PC-9 (cell line): ENCODE results near the gene ERC1. TPM values are rescaled to one million over a fixed set of nuclear protein-coding genes. Genes with fewer than 3 reads are reported as not detected.

Source experiments
- BruUV-seq: library from RNA; stranded (reverse); fragments of 400-500 nt; replicated peaks from 2 replicates; lab custom pipeline; 2021; lab: Mats Ljungman, UMichigan
- CTCF ChIA-PET: fragments of 300-600 bp; sonication (Branson Sonifier 250); formaldehyde crosslinking; loops from one replicate; lab custom pipeline; 2022; ENCODE audit warnings: antibody characterized with exemption; lab: Charles Lee
- POLR2A ChIA-PET: fragments of 300-600 bp; sonication (Branson Sonifier 250); formaldehyde crosslinking; loops from one replicate; lab custom pipeline; 2022; ENCODE audit warnings: antibody characterized with exemption; ENCODE audit not compliant: unreplicated experiment; lab: Charles Lee
- DNase-seq, 2 experiments: peaks; one replicate each; pipeline versions ENCODE4 v3.0.0 to v3.0.0-alpha.2; 2015 to 2022; ENCODE audit warnings: mixed read lengths in 1 of 2
- H2AFZ ChIP-seq: fragments of 200-600 bp; sonication (generic); 2 replicates; pipeline ENCODE4 v1.8.1; 2017; ENCODE audit warnings: antibody characterized with exemption
- H3F3A ChIP-seq: fragments of 200-600 bp; sonication (generic); 2 replicates; pipeline ENCODE4 v1.8.1; 2017; ENCODE audit warnings: antibody characterized with exemption, mild to moderate bottlenecking, low read depth; ENCODE audit not compliant: insufficient read depth
- H3K27ac ChIP-seq: fragments of 200-600 bp; sonication (generic); 2 replicates; pipeline ENCODE4 v1.6.1; 2016; ENCODE audit warnings: mixed run types
- H3K27me3 ChIP-seq: fragments of 200-600 bp; sonication (generic); 2 replicates; pipeline ENCODE4 v1.6.1; 2016; ENCODE audit warnings: low read depth, mixed run types; ENCODE audit not compliant: insufficient read depth
- H3K36me3 ChIP-seq: fragments of 200-600 bp; sonication (generic); 2 replicates; pipeline ENCODE4 v1.6.1; 2016; ENCODE audit warnings: low read depth, mixed run types
- H3K4me1 ChIP-seq: fragments of 200-600 bp; sonication (generic); replicated peaks from 2 replicates; pipeline ENCODE4 v1.6.1; 2016; ENCODE audit warnings: mixed run types; ENCODE audit not compliant: insufficient read depth
- H3K4me2 ChIP-seq: fragments of 200-600 bp; sonication (generic); 2 replicates; pipeline ENCODE4 v1.6.1; 2017; ENCODE audit warnings: mixed run types
- H3K4me3 ChIP-seq: fragments of 200-600 bp; sonication (generic); 2 replicates; pipeline ENCODE4 v1.6.1; 2016; ENCODE audit warnings: mixed run types
- H3K79me2 ChIP-seq: fragments of 200-600 bp; sonication (generic); 2 replicates; pipeline ENCODE4 v1.6.1; 2017; ENCODE audit warnings: low read depth, mixed run types
- H3K9me2 ChIP-seq: fragments of 200-600 bp; sonication (generic); 2 replicates; pipeline ENCODE4 v1.8.1; 2017; ENCODE audit warnings: mild to moderate bottlenecking; ENCODE audit not compliant: insufficient read depth
- H3K9me3 ChIP-seq: fragments of 200-600 bp; sonication (generic); 2 replicates; pipeline ENCODE4 v1.8.1; 2016; ENCODE audit warnings: low read depth; ENCODE audit not compliant: insufficient read depth
- H4K20me1 ChIP-seq: fragments of 200-600 bp; sonication (generic); 2 replicates; pipeline ENCODE4 v1.8.1; 2017; ENCODE audit not compliant: insufficient read depth
- CTCF ChIP-seq: fragments of 200-600 bp; sonication (generic); conservative IDR thresholded peaks from 2 replicates; pipeline ENCODE4 v1.6.1; 2017; ENCODE audit warnings: mixed run types, antibody characterized with exemption, mild to moderate bottlenecking, moderate library complexity
- EZH2 ChIP-seq: fragments of 200-600 bp; sonication (generic); IDR thresholded peaks from 2 replicates; pipeline ENCODE4 v1.8.0; 2017; ENCODE audit warnings: antibody characterized with exemption, low read depth
- intact Hi-C: fragments of 100-400 bp; cut with micrococcal nuclease; formaldehyde crosslinking; loops from one replicate; pipeline ENCODE4 v1.10.0; 2022; ENCODE audit not compliant: unreplicated experiment
- total RNA-seq: library from RNA; stranded (reverse); gene quantifications from 2 replicates; pipeline ENCODE4 v1.2.3, GENCODE V29; 2021

ERC1 gene
- total RNA-seq, 1 experiment from 2014 or later: 52.0 TPM

- intact Hi-C loops: no loop called here
- BruUV-seq: no TSS peak
- no peaks in the 10 kb centered on the region for H3K9me3 ChIP-seq
- H3K4me1 ChIP-seq: no peaks in the 10 kb centered on the region
- H3K9me2 ChIP-seq: no peaks in the 10 kb centered on the region; the same call in 1 of the 2 replicates
- H4K20me1 ChIP-seq: no peaks in the 10 kb centered on the region
- ChIA-PET CTCF (no interaction called here), POLR2A (no interaction called here)
- H3K4me2 ChIP-seq: no peak overlapping the region
- no peak for DNase-seq
- H3K36me3 ChIP-seq: no peaks in the 10 kb centered on the region
- no peaks in the 10 kb centered on the region for H3K79me2 ChIP-seq
- H3F3A ChIP-seq: no peaks in the 10 kb centered on the region
- H2AFZ ChIP-seq: no peak overlapping the region
- TF ChIP-seq CTCF: no peak
- TF ChIP-seq EZH2: no peak
- no peak overlapping the region for H3K4me3 ChIP-seq
- no peak overlapping the region for H3K27ac ChIP-seq
- no peaks in the 10 kb centered on the region for H3K27me3 ChIP-seq
Measured at GRCh38 chr12:1377681-1378080, 386.7 kb downstream of the ERC1 start.

- H3K4me2 ChIP-seq: no peak overlapping the region
- no peak overlapping the region for H3K4me3 ChIP-seq
- H3K36me3 ChIP-seq: no peaks in the 10 kb centered on the region
- H3K9me3 ChIP-seq: no peaks in the 10 kb centered on the region
- H3K9me2 ChIP-seq: no peaks in the 10 kb centered on the region; the same call in 1 of the 2 replicates
- DNase-seq: no peak
- intact Hi-C loops: no loop called here
- H3K4me1 ChIP-seq: no peaks in the 10 kb centered on the region
- no peaks in the 10 kb centered on the region for H3K27me3 ChIP-seq
- H2AFZ ChIP-seq: no peak overlapping the region
- no peak overlapping the region for H3K27ac ChIP-seq
- H4K20me1 ChIP-seq: no peaks in the 10 kb centered on the region
- CTCF ChIA-PET: no interaction called here
- no TSS peak for BruUV-seq
- TF ChIP-seq EZH2 (no peak), CTCF (no peak)
- POLR2A ChIA-PET: no interaction called here
- H3K79me2 ChIP-seq: no peaks in the 10 kb centered on the region
- H3F3A ChIP-seq: no peaks in the 10 kb centered on the region
Measured at GRCh38 chr12:1380171-1380851, 389.3 kb downstream of the ERC1 start.

GRCh38 chr12:1382151-1382550 lies 391.1 kb downstream of the ERC1 start:
- BruUV-seq: no TSS peak
- Histone ChIP-seq H3K79me2 (no peaks in the 10 kb centered on the region), H3K9me2 (no peaks in the 10 kb centered on the region; the same call in 1 of the 2 replicates), H3K9me3 (no peaks in the 10 kb centered on the region), H3K4me2 (no peak overlapping the region), H3K36me3 (no peaks in the 10 kb centered on the region), H2AFZ (no peak overlapping the region), H3F3A (no peaks in the 10 kb centered on the region), H3K4me3 (no peak overlapping the region), H3K27me3 (no peaks in the 10 kb centered on the region), H3K27ac (no peak overlapping the region), H4K20me1 (no peaks in the 10 kb centered on the region), H3K4me1 (no peaks in the 10 kb centered on the region)
- no peak for DNase-seq
- intact Hi-C loops: no loop called here
- POLR2A ChIA-PET: no interaction called here
- no peak for TF ChIP-seq EZH2
- TF ChIP-seq CTCF: no peak
- CTCF ChIA-PET: no interaction called here
